AG09309 (cell line): ENCODE measurements around the gene FARP1.

Experiments
- DNase-seq: peaks from one replicate; pipeline ENCODE4 v3.0.0-alpha.2; 2010; ENCODE audit warnings: low read depth
- H3K4me3 ChIP-seq: 2 replicates; pipeline ENCODE4 v1.5.1; 2011; ENCODE audit warnings: mild to moderate bottlenecking, low read depth, low read length, moderate library complexity; ENCODE audit not compliant: control insufficient read depth
- CTCF ChIP-seq: IDR thresholded peaks from 2 replicates; pipeline ENCODE4 v1.5.1; 2011; ENCODE audit warnings: mild to moderate bottlenecking, low read depth, low read length, inconsistent platforms; ENCODE audit not compliant: insufficient read depth, control insufficient read depth; ENCODE audit errors: missing control alignments

Gene FARP1

GRCh38 chr13:98443329-98443728, 300.4 kb downstream of the FARP1 start:
- TF ChIP-seq CTCF = no peak
- H3K4me3 ChIP-seq = no peak overlapping the region
- DNase-seq = peak; percentile 55

- H3K4me3 ChIP-seq = no peak overlapping the region
- DNase-seq = no peak
- TF ChIP-seq CTCF = no peak
Measured at GRCh38 chr13:98443800-98444325, 301.0 kb downstream of the FARP1 start.

- no peak for TF ChIP-seq CTCF
- DNase-seq = no peak
- no peak overlapping the region for H3K4me3 ChIP-seq
Measured at GRCh38 chr13:98444381-98444780, 301.5 kb downstream of the FARP1 start.

GRCh38 chr13:98445340-98446233, 302.7 kb downstream of the FARP1 start:
- H3K4me3 ChIP-seq = no peak overlapping the region
- TF ChIP-seq CTCF = peak; percentile 98
- no peak for DNase-seq

GRCh38 chr13:98446234-98446621, 303.3 kb downstream of the FARP1 start:
- no peak overlapping the region for H3K4me3 ChIP-seq
- DNase-seq = no peak
- no peak for TF ChIP-seq CTCF

GRCh38 chr13:98447130-98447529, 304.2 kb downstream of the FARP1 start:
- H3K4me3 ChIP-seq = no peak overlapping the region
- no peak for TF ChIP-seq CTCF

More at GRCh38 chr13:98447130-98447529, 304.2 kb downstream of the FARP1 start:
- no peak for DNase-seq
